ENCODE data around the gene SUGCT.

The SUGCT gene

GRCh38 chr7:40701836-40702551, 567.2 kb downstream of the SUGCT start:
- DNase-seq: no peak

DNA sequence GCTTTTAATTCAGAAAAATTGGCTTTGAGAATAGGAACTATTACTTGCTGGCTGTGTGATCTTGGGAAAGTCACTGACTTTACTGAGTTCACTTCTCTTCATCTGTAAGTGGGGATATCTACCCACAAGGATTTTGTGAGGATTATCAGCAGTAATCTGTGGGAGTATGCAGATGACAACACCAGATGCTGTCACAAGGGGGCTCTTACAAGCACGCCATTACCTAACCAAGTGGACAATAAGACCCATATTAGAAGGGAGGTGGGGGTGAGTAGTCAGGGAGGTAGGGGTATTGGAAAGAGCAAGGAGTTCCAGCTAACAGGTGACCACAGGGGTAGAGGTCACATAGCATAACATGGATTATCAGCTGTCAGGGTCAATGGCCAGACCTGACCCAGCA, 569.4 kb downstream of the SUGCT start:
- no peak for DNase-seq

- no peak for DNase-seq
Measured at GRCh38 chr7:40706829-40707228, 572.0 kb downstream of the SUGCT start.

DNA sequence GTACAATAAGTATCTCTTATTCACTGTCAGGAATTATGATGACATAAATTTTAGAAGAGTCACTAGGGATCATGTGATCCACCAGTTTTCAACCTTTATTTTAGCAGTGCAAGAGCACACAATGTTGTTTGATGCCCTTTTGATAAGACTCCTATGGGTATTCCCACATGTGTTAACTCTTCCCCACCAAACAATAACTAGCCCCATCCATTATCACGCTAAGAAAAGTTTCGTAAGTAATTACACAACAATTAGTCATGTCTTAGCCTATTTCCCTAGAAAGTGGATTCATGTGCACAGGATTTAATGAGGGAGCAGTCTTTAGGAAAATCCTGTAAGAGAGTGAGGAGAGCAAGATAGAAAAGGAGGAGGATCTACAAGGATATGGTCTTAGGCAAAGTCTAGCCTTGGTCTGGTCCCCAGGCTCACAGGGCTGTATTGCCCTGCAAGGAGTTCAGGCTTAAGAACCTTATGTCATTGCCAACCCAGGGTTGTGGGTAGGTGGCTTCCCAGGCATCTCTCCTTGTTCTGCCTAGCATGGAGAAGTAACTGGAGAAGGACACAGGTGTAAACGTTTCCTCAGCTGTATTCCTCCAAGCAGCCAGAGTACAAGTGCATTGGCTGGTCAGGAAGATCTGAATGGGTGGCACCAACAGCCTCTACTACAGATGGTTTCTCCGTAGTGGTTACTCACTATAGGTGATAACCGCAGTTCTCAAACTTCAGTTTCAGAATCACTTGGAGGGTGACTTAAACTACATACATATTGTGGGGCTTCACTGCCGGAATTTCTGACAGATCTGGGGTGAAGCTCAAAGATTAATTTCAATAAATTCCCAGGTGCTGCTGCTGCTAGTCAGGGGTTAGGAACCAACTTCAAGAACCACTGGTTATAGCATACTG, 574.5 kb downstream of the SUGCT start:
- DNase-seq: peak in 1 of 2 experiments; percentile 18

- DNase-seq: no peak
Measured at GRCh38 chr7:40711706-40712105, 576.9 kb downstream of the SUGCT start.

GRCh38 chr7:40714363-40715052, 579.7 kb downstream of the SUGCT start:
- no peak for DNase-seq

- no peak for DNase-seq
Measured at GRCh38 chr7:40715053-40715430, 580.2 kb downstream of the SUGCT start.

DNA sequence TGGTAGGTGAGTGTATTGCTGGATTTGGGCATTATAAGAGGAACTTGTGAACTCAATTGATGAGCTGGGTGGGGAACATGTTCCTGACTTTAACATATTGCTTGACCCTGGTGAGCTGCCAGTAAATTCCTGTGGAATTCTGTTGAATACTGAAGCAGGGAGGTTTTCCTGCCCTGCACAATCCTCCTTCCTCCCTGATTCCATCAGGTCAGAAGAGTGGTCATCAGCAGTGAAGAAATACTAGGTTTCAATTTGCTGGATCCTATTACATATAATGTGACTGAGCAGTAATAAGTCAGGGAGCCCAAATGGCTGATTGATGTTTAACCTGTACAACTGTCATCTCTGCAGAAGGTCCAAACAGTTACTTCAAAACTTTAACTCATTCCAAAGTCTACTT, 581.2 kb downstream of the SUGCT start:
- DNase-seq: no peak

- peak in 1 of 2 experiments; percentile 20 for DNase-seq
Measured at GRCh38 chr7:40717242-40717641, 582.4 kb downstream of the SUGCT start.

DNA sequence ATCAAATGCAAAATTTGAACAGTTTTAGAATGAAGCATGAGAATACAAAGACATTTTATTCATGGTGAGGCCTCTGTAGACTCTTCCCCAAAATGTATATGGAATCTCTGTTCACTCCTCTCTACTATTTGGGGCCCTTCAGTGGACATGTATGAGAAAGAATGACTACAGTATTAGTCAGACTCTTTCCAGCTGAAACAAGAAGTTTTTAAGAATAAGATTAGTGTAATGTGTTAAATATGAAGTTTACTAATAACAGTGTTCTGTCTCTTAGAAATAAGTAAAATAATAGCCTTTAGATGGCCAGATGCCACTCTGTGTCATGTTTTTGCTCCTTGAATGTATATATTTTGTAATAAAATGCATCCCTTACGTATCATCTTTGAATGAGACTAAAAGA, 585.6 kb downstream of the SUGCT start:
- no peak for DNase-seq

- DNase-seq: no peak
Measured at GRCh38 chr7:40721342-40721949, 586.6 kb downstream of the SUGCT start.

DNA sequence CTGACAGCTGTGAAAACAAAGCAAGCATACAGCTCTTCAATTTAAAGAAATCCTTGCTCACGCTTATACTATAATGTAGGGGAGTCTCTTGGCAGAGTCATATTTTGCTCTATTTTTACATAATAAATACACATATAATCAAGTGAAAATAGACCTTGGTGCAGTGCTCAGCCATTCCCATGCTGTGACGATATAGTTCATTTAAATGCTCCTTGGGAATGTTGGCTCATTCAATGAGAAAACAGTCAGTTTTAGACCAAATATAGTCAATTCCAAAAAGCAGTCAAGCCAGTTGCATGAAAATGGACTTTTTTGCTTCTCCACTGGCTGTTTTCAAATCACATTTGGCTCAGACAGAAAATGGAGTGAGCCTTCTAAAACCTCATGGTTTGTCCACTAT, 587.4 kb downstream of the SUGCT start:
- no peak for DNase-seq

- DNase-seq: no peak
Measured at GRCh38 chr7:40723829-40724228, 589.0 kb downstream of the SUGCT start.

DNA sequence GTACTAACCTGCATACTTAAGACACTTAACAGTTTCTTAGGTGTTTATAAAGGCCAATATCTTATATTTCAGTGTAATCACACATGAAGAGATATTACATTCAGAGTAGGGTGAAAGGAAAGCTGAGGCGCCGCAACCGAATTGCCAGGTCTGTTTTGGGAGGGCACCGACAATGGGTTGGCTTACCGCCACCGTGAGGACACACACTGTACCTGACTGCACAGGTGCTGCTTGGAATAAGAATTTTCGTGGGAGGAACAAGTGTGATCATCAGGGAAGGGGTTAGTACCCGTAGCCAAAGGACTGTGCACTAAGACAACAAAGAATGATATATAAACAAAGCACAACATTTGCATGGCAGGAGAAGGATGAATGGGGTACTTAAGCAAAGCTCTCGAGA, 591.8 kb downstream of the SUGCT start:
- DNase-seq: no peak

GRCh38 chr7:40733114-40733513, 598.3 kb downstream of the SUGCT start:
- DNase-seq: no peak

GRCh38 chr7:40733578-40733977, 598.8 kb downstream of the SUGCT start:
- no peak for DNase-seq

- no peak for DNase-seq
Measured at GRCh38 chr7:40739257-40739656, 604.5 kb downstream of the SUGCT start.

DNA sequence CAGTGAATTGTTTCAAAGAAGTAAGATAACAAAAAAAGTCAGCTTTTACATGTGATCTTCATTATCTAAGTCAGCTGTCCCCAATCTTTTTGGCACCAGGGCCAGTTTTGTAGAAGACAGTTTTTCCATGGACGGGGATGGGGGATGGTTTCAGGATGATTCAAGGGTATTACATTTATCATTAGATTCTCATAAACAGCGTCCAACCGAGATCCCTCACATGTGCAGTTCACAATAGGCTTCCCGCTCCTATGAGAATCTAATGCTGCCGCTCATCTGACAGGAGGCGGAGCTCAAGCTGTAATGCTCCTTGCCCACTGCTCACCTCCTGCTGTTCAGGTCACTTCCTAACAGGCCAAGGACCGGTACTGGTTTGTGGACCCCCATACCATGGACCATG, 607.5 kb downstream of the SUGCT start:
- DNase-seq: no peak

DNA sequence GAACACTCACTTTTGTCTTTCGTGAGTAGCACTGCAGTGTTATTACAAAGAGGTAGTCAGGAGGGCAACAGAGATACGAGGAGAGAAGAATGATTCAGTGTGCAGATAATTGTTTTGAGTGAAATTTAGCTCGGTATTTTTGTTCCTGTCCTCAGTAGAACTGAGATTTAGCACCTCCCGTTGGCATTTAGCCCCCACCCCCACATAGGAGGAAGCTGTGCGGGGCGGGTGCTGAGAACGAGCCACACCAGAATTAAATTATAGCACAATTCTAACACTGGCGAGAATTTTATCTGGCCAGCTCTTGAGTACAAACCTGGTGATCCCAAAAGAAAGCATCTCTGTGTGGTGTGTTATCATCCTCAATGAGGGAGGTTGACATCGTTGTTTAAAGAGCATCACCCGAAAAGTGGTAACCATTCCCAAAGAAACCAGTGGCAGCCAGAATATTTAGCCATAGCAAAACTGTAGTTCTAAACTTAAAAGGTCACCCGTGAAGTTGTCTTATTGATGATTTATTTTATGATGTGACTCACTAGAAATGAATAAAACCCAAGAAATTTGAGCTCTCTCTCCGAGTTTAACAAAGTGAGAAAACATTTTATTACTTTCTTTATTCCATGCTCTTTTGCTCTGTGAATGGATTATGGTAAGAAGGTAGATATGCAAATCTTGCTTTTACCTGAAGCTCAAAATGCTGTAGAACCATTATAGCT, 612.2 kb downstream of the SUGCT start:
- no peak for DNase-seq

GRCh38 chr7:40747856-40748255, 613.1 kb downstream of the SUGCT start:
- DNase-seq: no peak

DNA sequence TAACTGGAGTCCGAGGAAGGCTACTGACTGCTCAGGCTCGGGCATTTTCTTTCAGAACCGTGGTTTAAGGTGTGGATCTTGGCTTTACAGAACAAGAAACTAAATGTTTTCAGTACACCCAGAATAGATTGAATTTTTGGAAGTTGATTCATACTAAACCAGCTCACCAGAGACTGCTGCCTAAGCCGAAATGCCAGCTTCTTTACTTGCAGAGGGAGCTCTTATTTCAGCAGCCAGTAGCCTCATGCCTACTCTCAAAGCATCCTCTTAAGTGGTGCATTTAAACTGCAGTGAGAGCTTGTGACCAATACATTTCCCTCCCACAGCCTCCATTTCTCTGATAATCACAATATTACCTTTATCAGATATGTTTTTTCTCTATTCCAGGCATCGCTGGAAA, 615.1 kb downstream of the SUGCT start:
- DNase-seq: no peak

DNA sequence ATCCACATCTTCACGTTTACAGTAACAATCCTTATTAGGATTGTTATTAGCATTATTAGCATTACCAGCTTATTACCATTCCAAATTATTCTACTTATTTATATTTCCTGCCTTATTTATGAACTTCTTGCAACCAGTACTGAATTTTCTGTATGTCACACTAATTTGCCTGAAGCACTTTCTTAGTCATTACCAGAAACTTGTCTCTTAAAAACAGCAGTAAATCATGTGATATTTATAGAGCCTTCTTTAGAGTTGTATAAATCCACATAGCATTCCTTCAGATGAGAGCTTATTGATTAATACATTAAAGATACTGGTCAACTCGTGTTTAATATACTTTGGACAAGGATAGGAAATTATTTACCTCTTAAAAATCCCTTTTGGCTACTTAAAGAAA, 618.6 kb downstream of the SUGCT start:
- DNase-seq: no peak

DNA sequence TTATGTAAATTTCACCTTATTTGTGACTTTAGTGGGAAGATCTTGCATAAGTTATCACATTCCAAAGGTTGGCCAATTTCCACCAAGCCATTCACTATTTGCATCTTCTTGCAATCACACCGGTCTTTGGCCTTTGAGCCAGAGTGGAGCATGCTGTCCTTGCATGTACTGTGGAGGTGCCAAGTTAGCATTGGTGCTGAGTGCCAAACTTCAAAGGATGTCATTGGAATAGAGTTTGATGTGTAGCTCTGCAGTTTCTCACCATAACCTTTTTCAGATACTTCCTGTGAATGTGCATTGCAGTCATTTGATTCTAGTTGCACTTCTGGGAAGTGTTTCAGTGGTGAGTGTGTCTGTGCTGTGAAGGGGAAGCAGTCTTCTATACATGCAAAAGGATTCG, 620.6 kb downstream of the SUGCT start:
- DNase-seq: no peak
